GM18520 (cell line): ENCODE results near the gene SLC25A21.

Source experiments
- ATAC-seq: cut with Tn5 transposase; IDR thresholded peaks from one replicate; pipeline ENCODE4 v1.9.1; 2021; ENCODE audit not compliant: unreplicated experiment

Gene SLC25A21

DNA sequence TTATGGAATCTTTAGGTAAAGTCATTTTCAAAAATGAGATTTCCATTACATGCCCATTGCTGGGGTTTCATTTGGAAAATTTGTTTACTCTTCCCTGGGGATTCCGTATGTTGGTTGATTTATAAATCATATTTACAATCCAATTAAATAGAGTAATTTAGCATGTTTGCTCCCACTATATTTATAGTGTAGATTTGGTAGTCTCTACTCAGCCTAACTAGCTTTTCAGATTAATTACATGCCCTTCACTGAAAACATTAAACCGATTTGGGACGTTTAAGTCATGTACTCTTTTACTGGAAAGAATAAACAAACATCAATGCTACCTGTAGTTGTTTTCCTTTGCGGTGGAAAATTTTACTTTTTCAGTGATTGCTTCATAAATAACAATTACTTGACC lies 500.3 kb downstream of the SLC25A21 start:
- ATAC-seq, result no peak

DNA sequence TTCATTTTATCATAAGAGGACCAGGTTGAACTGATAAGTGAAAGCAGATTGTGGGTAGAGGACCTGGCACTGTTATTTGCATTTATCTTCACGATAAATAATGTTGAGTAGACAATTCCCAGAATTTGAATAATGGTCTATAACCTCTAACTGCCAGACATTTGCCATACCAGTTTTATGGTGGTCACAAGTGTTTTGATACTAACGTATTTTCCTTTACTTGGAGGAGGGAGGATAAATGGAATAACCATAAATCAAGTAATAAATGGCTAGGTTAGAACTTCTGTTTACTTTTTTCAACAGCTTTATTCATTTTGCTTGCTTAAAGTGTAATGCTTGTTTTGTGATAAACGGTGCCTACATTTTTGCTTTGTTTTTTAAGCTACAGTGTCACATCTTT lies 501.3 kb downstream of the SLC25A21 start:
- no peak for ATAC-seq

DNA sequence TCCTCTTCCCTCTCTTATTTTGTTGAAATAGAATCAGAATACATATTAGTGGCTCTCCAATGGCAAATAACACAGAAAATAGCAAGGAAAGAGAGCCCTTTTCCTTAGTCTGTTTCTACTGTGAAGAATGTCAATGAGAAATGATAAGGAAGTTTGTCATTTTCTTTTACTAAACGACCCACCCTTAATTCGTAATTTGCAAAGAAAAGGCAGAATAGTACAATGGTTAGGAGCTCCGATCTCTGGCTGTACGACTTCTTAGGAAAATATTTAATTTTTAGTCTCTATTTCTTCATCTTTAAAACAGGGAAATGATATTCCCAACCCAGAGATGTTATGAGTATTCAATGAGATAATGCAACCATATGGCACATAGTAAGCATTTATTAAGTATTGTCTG lies 504.7 kb downstream of the SLC25A21 start:
- ATAC-seq, result no peak

DNA sequence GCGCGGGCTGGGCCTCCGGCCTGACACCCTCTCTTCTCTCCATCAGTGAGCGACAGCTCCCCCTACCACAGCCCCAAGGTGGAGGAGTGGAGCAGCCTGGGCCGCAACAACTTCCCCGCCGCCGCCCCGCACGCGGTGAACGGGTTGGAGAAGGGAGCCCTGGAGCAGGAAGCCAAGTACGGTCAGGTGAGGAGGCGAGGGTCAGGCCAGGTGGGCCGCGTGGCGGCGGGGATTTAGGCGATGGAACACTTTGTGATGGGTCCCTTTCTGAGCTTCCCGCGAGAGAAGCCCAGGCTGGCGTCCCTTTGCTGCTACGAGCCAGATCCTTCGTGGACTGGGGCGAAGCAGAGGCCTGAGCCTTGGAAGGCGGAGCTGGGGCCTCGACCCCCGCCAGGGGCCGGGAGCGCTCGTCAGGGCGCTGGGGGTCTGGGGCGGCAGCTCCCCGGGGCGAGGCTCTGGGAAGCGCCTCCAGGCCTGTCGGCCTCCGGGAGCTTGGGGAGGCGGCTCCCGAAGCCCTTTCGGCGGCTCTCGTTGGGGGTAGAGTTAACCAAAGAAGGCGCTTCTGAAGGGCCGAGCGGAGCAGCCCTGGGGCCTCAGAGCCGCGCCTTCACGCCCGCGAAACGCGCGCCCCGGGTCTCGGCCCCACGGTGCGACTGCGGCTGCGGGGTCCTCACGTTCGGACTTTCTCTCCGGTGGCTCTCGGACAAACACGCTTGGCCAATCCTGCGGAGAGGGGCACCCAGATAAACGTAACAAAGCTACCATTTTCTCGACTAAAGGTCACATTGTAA lies 505.8 kb downstream of the SLC25A21 start:
- no peak for ATAC-seq

DNA sequence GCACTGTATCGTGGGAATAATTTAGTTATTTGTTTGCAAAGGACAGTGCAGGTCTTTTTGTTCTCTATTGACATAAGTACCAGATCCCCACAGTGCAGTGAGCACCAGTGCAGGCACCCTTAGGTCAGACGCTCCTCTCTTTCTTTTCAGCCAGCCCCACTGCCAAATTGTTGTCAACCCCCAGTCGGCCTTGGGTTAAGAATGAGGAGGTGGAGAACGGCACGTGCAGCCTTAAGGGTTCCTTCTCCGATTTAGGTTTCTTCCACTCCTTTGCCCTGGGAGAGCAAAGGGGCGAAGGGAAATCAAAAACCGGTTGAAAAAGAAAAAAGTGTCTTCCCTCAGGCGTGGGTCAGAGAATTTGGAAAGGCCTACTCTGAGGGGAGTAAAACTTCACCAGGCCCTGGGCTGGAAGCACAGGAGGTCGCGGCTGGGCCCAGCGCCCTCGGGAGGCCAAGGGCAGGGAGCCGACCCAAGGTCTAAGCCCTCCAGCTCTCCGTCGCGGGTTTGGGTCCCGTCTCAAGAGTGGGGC lies 506.5 kb downstream of the SLC25A21 start:
- ATAC-seq, result no peak

DNA sequence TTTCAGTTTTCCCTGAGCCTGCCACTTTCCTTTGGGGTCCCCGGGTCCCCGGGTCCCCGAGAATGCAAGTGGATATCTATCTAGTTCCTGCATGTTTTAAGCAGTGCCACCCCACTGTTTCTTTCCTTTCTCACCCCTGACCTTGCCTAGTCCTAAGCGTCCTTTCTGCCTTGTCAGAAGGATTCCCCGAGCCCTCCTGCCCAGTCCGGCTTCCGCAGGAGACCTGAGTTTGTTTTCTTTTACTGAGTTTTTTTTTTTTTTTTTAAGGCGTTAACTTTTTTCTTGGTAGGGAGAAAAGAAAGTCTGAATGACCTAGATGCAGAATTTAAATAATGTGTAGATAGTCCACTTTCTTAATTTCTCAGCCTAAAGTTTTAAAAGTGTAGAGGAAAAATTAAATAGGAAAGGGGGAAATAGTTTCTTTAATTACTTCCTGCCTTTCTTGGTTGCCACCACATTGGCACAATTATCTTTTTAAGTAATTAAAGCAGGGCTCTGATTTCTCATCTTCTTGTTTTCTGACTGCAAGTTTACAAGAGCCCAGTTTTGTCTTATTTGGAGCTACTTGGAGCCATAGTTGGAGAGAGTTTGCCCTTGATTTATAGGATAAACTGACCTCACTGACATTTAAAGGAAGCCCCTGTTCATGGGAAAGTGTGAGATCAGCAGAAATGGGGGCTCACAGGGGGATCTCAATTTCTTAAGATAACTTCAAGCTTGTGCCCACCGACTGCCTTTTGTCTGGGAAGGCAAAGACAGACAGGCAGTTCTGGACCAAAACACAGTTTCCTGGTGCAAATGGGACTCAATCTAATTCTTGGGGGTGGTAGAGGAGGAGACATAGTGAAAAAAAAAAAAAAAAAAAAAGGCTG lies 507.8 kb downstream of the SLC25A21 start:
- ATAC-seq, result no peak

DNA sequence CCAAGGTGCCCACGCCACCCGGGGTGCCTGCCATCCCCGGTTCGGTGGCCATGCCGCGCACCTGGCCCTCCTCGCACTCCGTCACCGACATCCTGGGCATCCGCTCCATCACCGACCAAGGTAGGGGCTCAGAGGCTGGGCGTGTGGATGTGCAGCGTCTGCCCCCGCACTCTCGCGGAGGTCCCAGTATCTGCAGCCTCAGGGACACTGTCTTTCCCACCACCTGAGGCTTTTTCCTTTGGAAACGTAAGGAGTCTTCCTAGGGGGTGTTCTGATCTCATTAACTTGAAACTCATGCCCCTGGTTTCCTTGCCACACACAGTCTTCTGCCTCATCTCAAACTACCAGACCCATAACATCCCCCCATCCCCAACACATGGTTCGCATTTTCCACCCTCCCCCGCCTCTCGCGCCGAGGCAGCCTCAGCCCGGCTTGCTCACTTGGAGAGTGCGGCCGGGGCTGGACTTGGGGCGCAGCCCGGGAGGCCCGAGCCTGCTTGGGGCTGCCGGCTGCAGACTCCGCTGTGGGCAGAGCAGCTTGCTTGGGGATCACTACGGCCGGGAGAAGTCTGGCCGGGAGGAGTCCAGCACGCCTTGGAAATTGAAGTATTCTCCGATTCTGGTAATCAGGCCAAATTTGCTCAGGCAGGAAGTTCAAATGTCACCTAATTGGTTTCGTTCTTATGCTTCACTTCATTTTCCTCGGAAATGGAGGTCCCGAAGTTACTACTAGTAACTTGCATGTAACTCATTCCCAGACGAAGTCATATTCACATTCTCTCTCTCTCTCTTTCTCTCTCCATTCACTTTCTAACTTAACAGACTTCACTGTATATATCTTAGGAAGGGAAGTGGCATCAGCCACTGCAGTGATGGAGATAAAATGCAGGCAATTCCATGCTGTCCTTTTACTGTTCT lies 508.7 kb downstream of the SLC25A21 start:
- ATAC-seq, result no peak

DNA sequence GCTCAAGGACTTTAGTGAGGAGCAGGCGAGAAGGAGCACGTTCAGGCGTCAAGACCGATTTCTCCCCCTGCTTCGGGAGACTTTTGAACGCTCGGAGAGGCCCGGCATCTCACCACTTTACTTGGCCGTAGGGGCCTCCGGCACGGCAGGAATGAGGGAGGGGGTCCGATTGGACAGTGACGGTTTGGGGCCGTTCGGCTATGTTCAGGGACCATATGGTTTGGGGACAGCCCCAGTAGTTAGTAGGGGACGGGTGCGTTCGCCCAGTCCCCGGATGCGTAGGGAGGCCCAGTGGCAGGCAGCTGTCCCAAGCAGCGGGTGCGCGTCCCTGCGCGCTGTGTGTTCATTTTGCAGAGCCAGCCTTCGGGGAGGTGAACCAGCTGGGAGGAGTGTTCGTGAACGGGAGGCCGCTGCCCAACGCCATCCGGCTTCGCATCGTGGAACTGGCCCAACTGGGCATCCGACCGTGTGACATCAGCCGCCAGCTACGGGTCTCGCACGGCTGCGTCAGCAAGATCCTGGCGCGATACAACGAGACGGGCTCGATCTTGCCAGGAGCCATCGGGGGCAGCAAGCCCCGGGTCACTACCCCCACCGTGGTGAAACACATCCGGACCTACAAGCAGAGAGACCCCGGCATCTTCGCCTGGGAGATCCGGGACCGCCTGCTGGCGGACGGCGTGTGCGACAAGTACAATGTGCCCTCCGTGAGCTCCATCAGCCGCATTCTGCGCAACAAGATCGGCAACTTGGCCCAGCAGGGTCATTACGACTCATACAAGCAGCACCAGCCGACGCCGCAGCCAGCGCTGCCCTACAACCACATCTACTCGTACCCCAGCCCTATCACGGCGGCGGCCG lies 509.6 kb downstream of the SLC25A21 start:
- ATAC-seq, result no peak

DNA sequence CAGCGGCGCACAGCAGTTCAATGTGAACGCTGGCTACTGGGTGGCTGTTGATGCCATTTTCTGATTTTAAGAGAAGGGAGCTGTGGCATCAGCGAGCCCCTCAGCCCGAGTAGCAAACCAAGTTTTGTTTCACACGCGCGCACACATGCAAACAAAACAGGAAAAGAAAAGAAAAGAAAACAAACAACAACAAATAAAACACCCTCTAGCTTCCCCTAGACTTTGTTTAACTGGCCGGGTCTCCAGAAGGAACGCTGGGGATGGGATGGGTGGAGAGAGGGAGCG lies 510.2 kb downstream of the SLC25A21 start:
- ATAC-seq, result no peak

DNA sequence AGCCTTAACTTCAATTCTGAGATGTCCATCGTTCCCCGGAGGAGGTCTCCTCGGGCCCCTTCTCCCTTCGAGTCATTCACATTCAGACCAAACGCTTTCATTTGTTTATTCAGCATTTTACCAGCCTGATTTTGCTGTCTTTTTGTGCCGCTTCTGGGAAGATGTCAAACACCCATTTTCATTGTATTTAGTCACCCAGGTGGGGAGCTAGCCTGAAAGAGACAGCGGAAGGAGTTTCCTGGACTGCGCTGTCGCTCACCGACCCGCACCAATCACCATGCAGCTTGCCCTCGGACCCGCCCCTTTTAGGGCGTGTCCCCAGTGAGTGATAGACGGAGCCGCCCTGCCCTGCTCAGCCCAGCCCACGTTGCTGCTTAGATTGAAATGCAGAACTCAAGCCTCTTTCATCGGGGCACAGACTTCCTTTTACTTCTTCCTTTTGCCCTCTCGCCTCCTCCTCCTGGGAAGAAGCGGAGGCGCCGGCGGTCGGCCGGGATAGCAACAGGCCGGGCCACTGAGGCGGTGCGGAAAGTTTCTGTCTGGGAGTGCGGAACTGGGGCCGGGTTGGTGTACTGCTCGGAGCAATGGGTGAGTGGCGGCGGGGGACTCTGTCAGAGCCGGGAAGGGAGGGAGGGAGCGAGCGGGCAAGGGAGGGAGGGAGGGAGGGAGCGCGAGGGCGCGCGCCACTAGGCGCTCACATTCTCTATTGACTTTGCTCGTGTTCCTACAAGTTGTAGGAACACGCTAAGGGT lies 510.7 kb downstream of the SLC25A21 start, which contains the start of gene PAX9:
PAX9 (plus strand) TSS at position 355 of the 752 bp plus-strand sequence; CDS start at position 585, 230 bp downstream.
- peak; percentile 88 for ATAC-seq

DNA sequence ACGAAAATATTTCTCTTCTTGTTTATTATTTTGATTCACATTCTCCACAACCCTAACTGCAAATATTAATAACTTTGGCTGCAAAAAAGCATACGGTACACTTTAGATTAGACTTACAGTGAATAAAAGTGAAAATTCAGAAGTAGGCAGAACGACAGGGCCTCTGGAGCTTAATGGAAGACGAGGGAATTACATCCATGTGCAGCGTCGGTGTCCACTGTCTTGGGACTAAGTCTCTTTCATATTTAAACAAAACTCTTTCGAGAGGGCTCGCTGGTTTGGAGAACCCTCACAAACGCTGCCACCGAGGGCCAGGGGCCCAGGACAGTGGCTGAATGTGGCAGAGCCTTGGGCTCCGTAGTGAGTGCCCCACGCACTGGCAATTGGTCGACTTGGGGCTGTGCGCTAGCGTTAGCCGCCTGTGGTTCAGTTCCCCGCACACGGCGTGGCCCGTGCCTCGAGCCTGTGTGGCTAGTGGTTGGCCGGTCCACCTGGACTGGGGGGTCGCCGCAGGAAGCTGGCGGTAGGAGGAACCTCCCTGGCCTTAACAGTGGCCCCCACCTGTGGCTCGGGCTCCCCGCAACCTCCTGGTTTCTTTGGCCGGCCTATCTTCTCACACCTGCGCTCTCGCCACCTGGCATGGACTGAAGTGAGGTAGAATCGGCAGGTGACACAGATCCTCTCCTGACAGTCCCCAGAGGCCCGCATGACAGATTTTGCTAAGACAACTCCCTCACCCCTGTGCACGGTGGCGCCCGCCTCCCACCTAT lies 511.5 kb downstream of the SLC25A21 start:
- ATAC-seq, result no peak

DNA sequence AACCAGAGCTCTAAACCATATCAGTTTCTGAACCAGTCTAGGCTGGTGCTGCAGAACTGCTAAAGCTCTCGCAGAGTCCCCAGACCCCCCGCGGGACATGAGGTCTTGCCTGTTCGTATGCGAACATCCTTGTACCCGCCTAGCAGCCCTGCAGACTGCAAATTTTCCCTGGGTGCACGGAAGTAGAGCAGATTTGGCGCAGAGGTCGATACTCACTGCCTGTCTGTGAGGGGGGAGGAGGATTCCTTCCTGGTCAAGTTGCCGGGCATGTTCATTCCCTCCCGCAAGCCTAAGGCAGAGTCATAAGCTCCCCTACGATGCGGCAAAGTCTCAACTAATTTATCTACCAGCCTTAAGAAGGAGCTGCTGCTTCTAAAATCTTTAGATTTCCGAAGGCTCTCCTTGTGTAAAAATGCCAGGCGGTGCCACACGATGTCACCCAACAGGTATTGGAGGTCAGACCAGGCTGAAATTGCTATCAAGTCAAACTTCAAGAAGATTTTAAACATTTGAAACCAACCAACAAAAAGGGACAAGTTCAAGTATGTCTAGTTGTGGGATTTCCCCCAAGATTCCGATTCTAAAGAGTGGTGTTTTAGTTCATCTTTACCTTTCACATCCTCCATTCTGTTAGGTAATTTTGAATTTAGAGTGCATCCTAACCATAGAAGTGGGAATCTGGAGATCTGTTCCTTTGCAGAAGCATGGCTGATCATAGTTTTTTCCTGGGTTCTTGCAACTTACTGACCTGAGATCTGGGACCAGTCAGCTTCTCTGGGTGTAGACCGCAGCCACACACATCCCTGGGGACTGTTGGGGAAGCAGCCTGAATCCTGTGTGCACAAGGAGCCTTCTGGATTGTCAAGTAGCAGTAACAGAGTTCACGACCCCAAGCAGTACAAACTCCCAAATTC lies 512.3 kb downstream of the SLC25A21 start:
- ATAC-seq, result no peak

DNA sequence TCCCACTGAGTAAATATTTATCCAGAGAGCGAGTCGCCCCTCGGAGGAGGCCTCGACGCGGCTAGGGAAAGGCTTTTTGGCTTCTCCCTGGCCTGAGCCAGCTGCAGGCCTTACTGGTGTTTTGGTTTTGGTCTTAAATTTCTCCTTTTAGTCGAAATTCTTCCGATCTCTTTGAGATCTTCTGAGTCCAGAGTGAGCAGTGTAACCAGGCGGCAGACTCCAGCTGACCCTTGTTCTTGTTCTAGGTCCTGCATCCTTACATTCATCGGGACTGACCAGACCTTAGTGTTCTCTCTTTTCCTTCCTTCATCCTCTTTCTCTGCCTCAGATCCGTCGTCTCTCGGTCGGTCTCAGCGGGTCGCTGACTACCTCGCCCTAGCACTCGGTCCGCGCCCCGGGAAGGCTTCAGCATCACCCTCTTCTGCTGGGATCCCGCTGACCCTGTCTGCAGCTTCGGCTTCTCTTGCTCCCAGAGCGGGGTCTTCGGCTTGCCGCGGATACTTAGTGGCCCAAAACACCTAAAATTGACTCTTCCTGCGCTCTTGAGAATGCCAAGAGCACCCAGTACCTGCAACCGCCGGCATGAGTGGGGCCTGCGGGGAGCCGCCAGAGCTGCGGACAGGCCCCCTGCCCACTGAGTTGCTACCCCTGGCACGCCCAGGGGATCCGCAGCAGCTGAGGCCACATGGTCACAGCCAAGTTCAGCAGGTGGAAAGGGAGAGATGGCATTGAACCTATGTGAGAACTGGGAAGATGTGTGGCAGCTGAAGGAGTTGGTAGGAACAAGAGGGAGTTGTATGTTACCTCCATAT lies 513.2 kb downstream of the SLC25A21 start:
- no peak for ATAC-seq

DNA sequence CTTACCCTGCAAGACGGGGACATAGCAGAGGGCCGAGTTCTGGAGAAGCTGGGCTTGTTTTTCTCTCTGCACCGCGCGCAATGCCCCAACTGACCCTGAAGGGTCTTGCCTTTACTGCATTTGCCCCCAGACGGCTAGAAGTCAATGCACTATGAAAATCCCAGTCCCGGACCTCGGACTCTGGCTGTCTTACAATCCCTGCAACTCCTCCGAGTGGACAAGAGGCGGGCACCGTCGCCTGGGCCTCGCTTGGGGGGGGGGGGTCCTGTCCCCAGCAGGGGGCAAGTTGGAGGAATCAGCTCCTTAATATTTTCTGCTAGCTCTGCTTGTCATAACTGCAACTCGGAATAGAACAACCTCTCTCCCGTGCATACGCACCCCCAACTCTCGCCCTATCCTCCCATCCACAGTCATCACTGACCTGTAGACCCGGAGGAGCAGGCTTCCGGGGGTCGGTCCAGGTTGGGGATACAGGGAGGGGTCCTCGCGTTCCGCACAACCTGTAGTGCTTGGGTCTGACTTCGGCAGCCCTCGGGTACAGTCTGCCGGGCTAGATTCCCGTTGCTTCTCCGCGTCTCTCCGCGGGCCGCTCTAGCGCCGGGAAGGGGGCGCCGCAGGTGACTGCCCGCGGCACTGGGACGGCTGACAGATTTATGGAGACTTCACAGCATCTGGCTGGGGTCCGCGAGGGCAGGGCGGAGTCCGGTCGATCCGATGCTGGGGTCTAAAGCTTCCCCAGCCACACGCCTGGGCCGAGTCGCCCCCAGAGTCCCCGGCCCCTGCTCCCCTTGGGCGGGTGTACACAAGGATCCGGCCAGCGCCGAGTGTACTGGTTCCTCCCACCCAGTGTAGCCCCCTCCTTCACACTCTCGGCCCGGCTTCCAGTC lies 514.0 kb downstream of the SLC25A21 start:
- ATAC-seq, result no peak

DNA sequence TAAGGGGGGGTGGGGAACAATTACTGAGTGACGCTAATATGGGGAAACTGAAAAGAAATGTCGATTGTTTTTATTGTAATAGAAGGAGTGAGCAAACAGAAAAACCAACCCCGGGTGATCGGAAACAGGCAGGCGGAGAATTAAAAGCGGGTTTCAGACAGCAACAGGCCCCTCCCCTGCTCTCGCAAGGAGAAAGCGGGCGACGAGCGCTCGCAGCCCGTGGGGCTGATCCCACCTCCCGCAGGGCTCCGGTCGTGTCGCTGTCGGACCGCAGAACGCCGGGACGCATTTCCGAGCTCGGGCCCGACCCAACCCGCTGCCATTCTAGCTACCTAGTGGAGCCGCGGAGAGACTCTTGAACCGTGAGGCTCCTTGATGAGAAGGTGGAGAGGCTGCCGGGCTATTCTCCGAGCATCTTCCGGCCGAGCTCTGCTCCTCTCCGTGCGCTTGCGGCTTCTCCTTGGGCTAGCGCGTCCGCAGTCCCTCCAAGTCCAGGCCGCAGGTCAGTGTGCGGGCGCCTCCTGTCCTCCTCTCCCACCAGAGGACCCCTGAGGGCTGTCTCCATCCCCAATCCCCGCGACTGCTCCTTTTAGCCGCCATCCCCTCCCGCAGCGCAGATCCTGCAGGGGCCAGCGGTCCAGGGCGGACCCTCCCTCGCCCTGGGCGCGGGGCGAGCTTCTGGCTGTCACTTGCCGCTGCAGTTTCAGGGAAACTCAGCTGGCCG lies 514.8 kb downstream of the SLC25A21 start:
- ATAC-seq, result no peak
